SKM-1 treated with dmso at 0.1 percent for 144 hours (cell line): ENCODE data around the gene HUWE1.

Experiments used
- DNase-seq: peaks from one replicate; lab custom pipeline; 2025; ENCODE audit not compliant: unreplicated experiment; lab: John Stamatoyannopoulos, UW

The HUWE1 gene

GRCh38 chrX:53685711-53686110, 808 bp downstream of the HUWE1 start:
- DNase-seq: no peak

GRCh38 chrX:53684415-53685192, 1.9 kb downstream of the HUWE1 start:
- no peak for DNase-seq

GRCh38 chrX:53683556-53684414, 2.7 kb downstream of the HUWE1 start:
- peak; percentile 92 for DNase-seq

GRCh38 chrX:53682885-53683555, 3.5 kb downstream of the HUWE1 start:
- DNase-seq: peak; percentile 3

- no peak for DNase-seq
Measured at GRCh38 chrX:53681661-53682060, 4.9 kb downstream of the HUWE1 start.

- no peak for DNase-seq
Measured at GRCh38 chrX:53678667-53679066, 7.9 kb downstream of the HUWE1 start.

GRCh38 chrX:53677286-53677685, 9.2 kb downstream of the HUWE1 start:
- DNase-seq: no peak

GRCh38 chrX:53674581-53674980, 11.9 kb downstream of the HUWE1 start:
- no peak for DNase-seq

GRCh38 chrX:53669258-53669657, 17.3 kb downstream of the HUWE1 start:
- DNase-seq: no peak

GRCh38 chrX:53666171-53666570, 20.3 kb downstream of the HUWE1 start:
- DNase-seq: no peak

- DNase-seq: no peak
Measured at GRCh38 chrX:53660004-53660403, 26.5 kb downstream of the HUWE1 start.

GRCh38 chrX:53659039-53659438, 27.5 kb downstream of the HUWE1 start:
- no peak for DNase-seq

- no peak for DNase-seq
Measured at GRCh38 chrX:53656845-53657244, 29.7 kb downstream of the HUWE1 start.

- DNase-seq: no peak
Measured at GRCh38 chrX:53654376-53654775, 32.1 kb downstream of the HUWE1 start.

- no peak for DNase-seq
Measured at GRCh38 chrX:53644751-53645150, 41.8 kb downstream of the HUWE1 start.

GRCh38 chrX:53642337-53642736, 44.2 kb downstream of the HUWE1 start:
- DNase-seq: no peak

GRCh38 chrX:53639257-53639656, 47.3 kb downstream of the HUWE1 start:
- DNase-seq: no peak

GRCh38 chrX:53637479-53637878, 49.0 kb downstream of the HUWE1 start:
- DNase-seq: no peak

GRCh38 chrX:53631156-53631555, 55.4 kb downstream of the HUWE1 start:
- DNase-seq: no peak

- DNase-seq: no peak
Measured at GRCh38 chrX:53630261-53630660, 56.3 kb downstream of the HUWE1 start.

- no peak for DNase-seq
Measured at GRCh38 chrX:53622431-53622830, 64.1 kb downstream of the HUWE1 start.
